Fibroblast of lung (primary cell): Measurements from ENCODE around the gene SORCS2. TPM values are rescaled to one million over a fixed set of nuclear protein-coding genes. Genes with fewer than 3 reads are reported as not detected.
"Not testable (repeated sequence)": the region's sequence is repeated elsewhere in the genome, so short reads cannot be mapped to it uniquely, and the experiment has no call there.

Experiments
- DNase-seq, 2 donors: peaks; one replicate each; pipeline versions ENCODE4 v3.0.0 to v3.0.0-alpha.2; 2010; ENCODE audit warnings: low read depth in 2 of 2
- H2AFZ ChIP-seq: 2 replicates; pipeline ENCODE4 v1.5.1; 2012; ENCODE audit warnings: low read length, control low read depth, inconsistent platforms
- H3K27ac ChIP-seq: 2 replicates; pipeline ENCODE4 v1.5.1; 2011; ENCODE audit warnings: low read length, control low read depth; ENCODE audit not compliant: insufficient read depth
- H3K27me3 ChIP-seq: 2 replicates; pipeline ENCODE4 v1.5.1; 2011; ENCODE audit warnings: mild to moderate bottlenecking, low read length; ENCODE audit not compliant: control insufficient read depth, insufficient read depth
- H3K36me3 ChIP-seq: 2 replicates; pipeline ENCODE4 v1.5.1; 2011; ENCODE audit warnings: low read length; ENCODE audit not compliant: control insufficient read depth, insufficient read depth
- H3K4me1 ChIP-seq: 2 replicates; pipeline ENCODE4 v1.5.1; 2011; ENCODE audit warnings: low read length; ENCODE audit not compliant: control insufficient read depth, insufficient read depth; ENCODE audit errors: extremely low read depth
- H3K4me2 ChIP-seq: 2 replicates; pipeline ENCODE4 v1.5.1; 2011; ENCODE audit warnings: low read length, control low read depth; ENCODE audit not compliant: insufficient read depth; ENCODE audit errors: extremely low read depth
- H3K4me3 ChIP-seq, 4 experiments: fragments of 200-600 bp in 1 of 4; sonication (generic) in 1 of 4; replicated peaks in 1 of 4; 2 replicates each; pipeline ENCODE4 v1.5.1; 2011 to 2016; ENCODE audit warnings: low read length in 4 of 4, low read depth in 3 of 4, mild to moderate bottlenecking in 3 of 4, control low read depth in 2 of 4, inconsistent platforms in 1 of 4, mixed read lengths in 1 of 4; ENCODE audit not compliant: insufficient read depth in 1 of 4; ENCODE audit errors: control extremely low read depth in 1 of 4
- H3K79me2 ChIP-seq: 2 replicates; pipeline ENCODE4 v1.5.1; 2012; ENCODE audit warnings: mild to moderate bottlenecking, low read length, inconsistent platforms; ENCODE audit not compliant: control insufficient read depth, insufficient read depth
- H3K9ac ChIP-seq: 2 replicates; pipeline ENCODE4 v1.5.1; 2011; ENCODE audit warnings: mild to moderate bottlenecking, low read length, control low read depth; ENCODE audit not compliant: insufficient read depth
- H3K9me3 ChIP-seq: 2 replicates; pipeline ENCODE4 v1.5.1; 2012; ENCODE audit warnings: low read depth, low read length; ENCODE audit not compliant: control insufficient read depth, insufficient read depth
- H4K20me1 ChIP-seq: 2 replicates; pipeline ENCODE4 v1.5.1; 2011; ENCODE audit warnings: low read length; ENCODE audit not compliant: control insufficient read depth, insufficient read depth; ENCODE audit errors: extremely low read depth
- CTCF ChIP-seq, 2 donors: IDR thresholded peaks in 1 of 2; conservative IDR thresholded peaks in 1 of 2; 1 replicate in 1 of 2; 2 replicates in 1 of 2; pipeline ENCODE4 v1.5.1; 2011 to 2012; ENCODE audit warnings: low read length in 2 of 2, control low read depth in 1 of 2, inconsistent platforms in 1 of 2, low read depth in 1 of 2, mild to moderate bottlenecking in 1 of 2
- EZH2 ChIP-seq: IDR thresholded peaks from 2 replicates; pipeline ENCODE4 v1.5.1; 2012; ENCODE audit warnings: low read length, control low read depth, mild to moderate bottlenecking; ENCODE audit errors: missing control alignments
- polyA plus RNA-seq, 2 donors: library from polyadenylated mRNA; depleted of rRNA in 1 of 2; stranded (reverse) in 1 of 2; unstranded in 1 of 2; fragments of >200 nt; gene quantifications; 2 replicates each; pipeline ENCODE4 v1.2.1, GENCODE V29; 2011 to 2012; ENCODE audit warnings: missing spikeins in 1 of 2
- total RNA-seq: library from RNA; depleted of rRNA; stranded (reverse); fragments of >200 nt; gene quantifications from 2 replicates; pipeline ENCODE4 v1.2.1, GENCODE V29; 2014

Gene SORCS2
- total and polyA plus RNA-seq, 2 donors (not counting 1 experiment from before 2014, with no cell fraction given), result 0.17 to 0.41 TPM

GRCh38 chr4:7450775-7451433 is 258.6 kb downstream of the SORCS2 start:
- TF ChIP-seq EZH2, result no peak
- no peak for TF ChIP-seq CTCF (conservative IDR thresholded peaks at IDR 0.05 in 1 of 2, IDR thresholded peaks at IDR 0.05 in 1 of 2; ENCODE audit: low read depth in 1 of 2, low read length in 2 of 2)
- DNase-seq, result no peak

GRCh38 chr4:7451434-7451789 is 259.1 kb downstream of the SORCS2 start:
- no peak for TF ChIP-seq EZH2
- no peak for TF ChIP-seq CTCF (conservative IDR thresholded peaks at IDR 0.05 in 1 of 2, IDR thresholded peaks at IDR 0.05 in 1 of 2; ENCODE audit: low read depth in 1 of 2, low read length in 2 of 2)
- no peaks in the 10 kb centered on the region for H3K4me1 ChIP-seq
- no peak overlapping the region for H2AFZ ChIP-seq
- no peak overlapping the region for H3K4me3 ChIP-seq
- no peaks in the 10 kb centered on the region for H3K36me3 ChIP-seq
- H3K9me3 ChIP-seq, result no peaks in the 10 kb centered on the region
- no peaks in the 10 kb centered on the region for H4K20me1 ChIP-seq
- H3K27ac ChIP-seq, result no peak overlapping the region
- no peak overlapping the region for H3K4me2 ChIP-seq
- no peaks in the 10 kb centered on the region for H3K79me2 ChIP-seq
- no peaks in the 10 kb centered on the region for H3K27me3 ChIP-seq
- no peak for DNase-seq
- H3K9ac ChIP-seq, result no peak overlapping the region

More at GRCh38 chr4:7450775-7451433, 258.6 kb downstream of the SORCS2 start:
- H3K79me2 ChIP-seq, result no peaks in the 10 kb centered on the region
- no peak overlapping the region for H3K9ac ChIP-seq
- no peak overlapping the region for H2AFZ ChIP-seq
- no peaks in the 10 kb centered on the region for H3K4me1 ChIP-seq
- H3K9me3 ChIP-seq, result no peaks in the 10 kb centered on the region
- H3K36me3 ChIP-seq, result no peaks in the 10 kb centered on the region
- H3K27me3 ChIP-seq, result no peaks in the 10 kb centered on the region
- no peaks in the 10 kb centered on the region for H4K20me1 ChIP-seq
- H3K4me3 ChIP-seq, result no peak overlapping the region
- H3K4me2 ChIP-seq, result no peak overlapping the region
- H3K27ac ChIP-seq, result no peak overlapping the region

GRCh38 chr4:7451800-7452199 is 259.5 kb downstream of the SORCS2 start:
- H3K27me3 ChIP-seq, result no peaks in the 10 kb centered on the region
- H4K20me1 ChIP-seq, result no peaks in the 10 kb centered on the region
- no peaks in the 10 kb centered on the region for H3K79me2 ChIP-seq
- H3K36me3 ChIP-seq, result no peaks in the 10 kb centered on the region
- H3K4me3 ChIP-seq, result no peak overlapping the region
- H3K9me3 ChIP-seq, result no peaks in the 10 kb centered on the region
- H3K4me2 ChIP-seq, result no peak overlapping the region
- no peaks in the 10 kb centered on the region for H3K4me1 ChIP-seq
- no peak overlapping the region for H2AFZ ChIP-seq
- TF ChIP-seq CTCF (conservative IDR thresholded peaks at IDR 0.05 in 1 of 2, IDR thresholded peaks at IDR 0.05 in 1 of 2; ENCODE audit: low read depth in 1 of 2, low read length in 2 of 2), result no peak
- no peak for TF ChIP-seq EZH2
- no peak for DNase-seq
- no peak overlapping the region for H3K9ac ChIP-seq
- H3K27ac ChIP-seq, result no peak overlapping the region

GRCh38 chr4:7452802-7453201 is 260.5 kb downstream of the SORCS2 start:
- not testable (repeated sequence) for H3K79me2 ChIP-seq, H3K4me2 ChIP-seq, H3K9me3 ChIP-seq, H3K4me3 ChIP-seq, H3K27ac ChIP-seq, H3K4me1 ChIP-seq, H3K27me3 ChIP-seq, H4K20me1 ChIP-seq, H3K36me3 ChIP-seq, H3K9ac ChIP-seq, H2AFZ ChIP-seq, DNase-seq
